Rectal smooth muscle tissue (tissue), 1 donor: Measurements from ENCODE around the gene WDTC1.
"Not testable (repeated sequence)": the region's sequence is repeated elsewhere in the genome, so short reads cannot be mapped to it uniquely, and the experiment has no call there.

Experiments used
- H3K27ac ChIP-seq: one replicate; pipeline ENCODE4 v1.7.0; 2013; ENCODE audit warnings: low read depth, low read length, inconsistent platforms
- H3K27me3 ChIP-seq: one replicate; pipeline ENCODE4 v1.7.0; 2013; ENCODE audit warnings: low read length; ENCODE audit not compliant: control insufficient read depth, insufficient read depth
- H3K36me3 ChIP-seq: one replicate; pipeline ENCODE4 v1.7.0; 2013; ENCODE audit warnings: low read length; ENCODE audit not compliant: control insufficient read depth, insufficient read depth
- H3K4me1 ChIP-seq: one replicate; pipeline ENCODE4 v1.7.0; 2013; ENCODE audit warnings: low read length; ENCODE audit not compliant: control insufficient read depth, insufficient read depth
- H3K4me3 ChIP-seq: one replicate; pipeline ENCODE4 v1.7.0; 2013; ENCODE audit warnings: low read length
- H3K9ac ChIP-seq: one replicate; pipeline ENCODE4 v1.7.0; 2013; ENCODE audit warnings: low read length

Gene WDTC1

DNA sequence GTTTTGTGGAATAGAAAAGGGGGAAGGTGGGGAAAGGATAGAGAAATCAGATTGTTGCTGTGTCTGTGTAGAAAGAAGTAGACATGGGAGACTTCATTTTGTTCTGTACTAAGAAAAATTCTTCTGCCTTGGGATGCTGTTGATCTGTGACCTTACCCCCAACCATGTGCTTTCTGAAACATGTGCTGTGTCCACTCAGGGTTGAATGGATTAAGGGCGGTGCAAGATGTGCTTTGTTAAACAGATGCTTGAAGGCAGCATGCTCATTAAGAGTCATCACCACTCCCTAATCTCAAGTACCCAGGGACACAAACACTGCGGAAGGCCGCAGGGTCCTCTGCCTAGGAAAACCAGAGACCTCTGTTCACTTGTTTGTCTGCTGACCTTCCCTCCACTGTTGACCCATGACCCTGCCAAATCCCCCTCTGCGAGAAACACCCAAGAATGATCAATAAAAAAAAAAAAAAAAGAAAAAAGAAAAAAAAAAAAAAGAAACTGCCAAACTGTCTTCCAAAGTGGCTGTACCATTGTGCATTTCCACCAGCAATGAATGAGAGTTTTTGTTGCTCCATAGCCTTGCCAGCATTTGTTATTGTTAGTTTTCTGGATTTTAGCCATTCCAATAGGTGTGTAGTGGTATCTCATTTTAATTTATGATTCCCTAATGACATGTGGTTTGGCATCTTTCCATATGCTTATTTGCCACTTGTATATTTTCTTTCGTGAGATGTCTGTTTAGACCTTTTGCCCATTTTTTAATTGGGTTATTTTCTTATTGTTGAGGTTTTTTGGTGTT is 13.5 kb upstream of the WDTC1 start:
- H3K4me3 ChIP-seq, H3K4me1 ChIP-seq, H3K9ac ChIP-seq, H3K27ac ChIP-seq, H3K27me3 ChIP-seq, H3K36me3 ChIP-seq: not testable (repeated sequence)

DNA sequence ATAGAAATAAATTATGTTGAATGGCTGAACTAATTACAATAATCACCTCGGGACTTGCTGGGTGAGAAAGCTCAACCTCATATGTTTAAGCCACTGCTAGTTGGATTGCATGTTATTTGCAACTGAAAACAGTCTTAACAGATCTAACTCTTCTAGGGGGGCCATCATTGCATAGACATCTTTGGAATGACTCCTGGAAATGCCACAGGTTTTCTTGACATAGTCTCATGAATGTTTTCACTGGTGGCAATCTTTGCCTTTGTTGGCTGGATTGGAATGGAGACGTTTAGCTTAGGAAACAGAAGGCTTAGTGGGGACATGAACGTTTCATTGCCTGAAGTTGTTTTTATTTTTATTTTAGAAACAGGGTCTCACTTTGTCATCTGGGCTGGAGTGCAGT is 8.8 kb upstream of the WDTC1 start:
- Histone ChIP-seq H3K36me3 (no peaks in the 10 kb centered on the region), H3K27me3 (no peaks in the 10 kb centered on the region), H3K4me1 (no peaks in the 10 kb centered on the region), H3K9ac (no peak overlapping the region), H3K4me3 (no peak overlapping the region), H3K27ac (no peak overlapping the region)

DNA sequence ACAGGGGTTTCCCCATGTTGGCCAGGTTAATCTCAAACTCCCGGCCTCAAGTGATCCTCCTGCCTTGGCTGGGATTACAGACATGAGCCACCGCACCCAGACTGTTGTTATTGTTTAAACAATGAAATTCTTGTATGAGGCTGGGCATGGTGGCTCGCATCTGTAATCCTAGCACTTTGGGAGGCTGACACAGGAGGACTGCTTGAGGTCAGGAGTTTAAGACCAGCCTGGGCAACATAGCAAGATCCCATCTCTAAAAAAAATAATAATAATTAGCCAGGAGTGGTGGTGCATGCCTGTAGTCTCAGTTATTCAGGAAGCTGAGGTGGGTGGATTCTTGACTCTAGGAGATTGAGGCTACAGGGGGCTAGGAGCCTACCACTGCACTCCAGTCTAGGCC is 6.7 kb upstream of the WDTC1 start:
- no peaks in the 10 kb centered on the region for H3K4me1 ChIP-seq
- no peak overlapping the region for H3K9ac ChIP-seq
- no peaks in the 10 kb centered on the region for H3K36me3 ChIP-seq
- H3K27ac ChIP-seq: no peak overlapping the region
- no peak overlapping the region for H3K4me3 ChIP-seq
- H3K27me3 ChIP-seq: no peaks in the 10 kb centered on the region

DNA sequence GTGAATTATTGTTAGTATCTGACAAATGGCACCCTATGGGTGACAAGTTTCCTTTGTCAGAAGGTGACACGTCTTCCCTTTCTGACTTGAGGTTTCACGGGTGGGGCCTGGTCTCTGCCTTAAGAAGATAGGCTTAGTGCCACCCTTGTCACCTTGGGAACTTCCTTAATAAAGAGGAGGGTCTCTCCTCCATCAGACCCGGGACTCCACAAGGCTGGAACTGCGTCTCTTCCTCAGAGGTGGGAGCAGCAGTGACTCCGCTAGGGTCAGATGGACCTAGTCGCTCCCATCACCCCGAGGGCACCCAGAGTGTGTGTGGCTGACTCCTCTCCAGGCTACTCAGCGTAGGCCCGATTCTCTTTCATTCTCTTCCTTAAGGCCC is 774 bp upstream of the WDTC1 start:
- H3K9ac ChIP-seq: no peak overlapping the region

DNA sequence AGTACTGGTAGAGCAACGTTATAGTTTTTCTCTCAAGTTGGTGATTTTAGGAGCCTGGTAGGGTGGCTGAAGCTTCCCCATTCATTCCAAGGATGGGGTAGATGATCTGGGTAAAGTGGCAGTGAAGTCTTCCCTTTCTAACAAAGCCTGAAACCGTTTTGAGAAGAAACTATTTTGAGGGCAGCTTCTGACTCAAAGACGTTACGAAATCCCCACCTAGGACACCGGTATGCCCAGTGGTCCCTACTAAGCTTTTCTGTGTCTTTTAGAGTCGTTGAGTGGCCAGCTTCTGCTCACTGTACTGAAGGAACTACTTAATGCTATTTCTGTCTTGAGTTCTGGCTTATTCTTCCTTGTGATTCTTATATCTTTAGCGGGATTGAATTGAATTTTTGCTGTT is 1.4 kb downstream of the WDTC1 start:
- H3K27me3 ChIP-seq: no peaks in the 10 kb centered on the region
- peak overlapping the region; percentile 82 for H3K4me3 ChIP-seq
- peaks cover 10% of the 10 kb centered on the region for H3K4me1 ChIP-seq
- H3K27ac ChIP-seq: no peak overlapping the region
- no peaks in the 10 kb centered on the region for H3K36me3 ChIP-seq
- H3K9ac ChIP-seq: no peak overlapping the region

More for the DNA sequence above, 774 bp upstream of the WDTC1 start:
- Histone ChIP-seq H3K36me3 (no peaks in the 10 kb centered on the region), H3K27me3 (no peaks in the 10 kb centered on the region), H3K4me3 (peak overlapping the region; percentile 70), H3K4me1 (peaks cover 10% of the 10 kb centered on the region), H3K27ac (no peak overlapping the region)

DNA sequence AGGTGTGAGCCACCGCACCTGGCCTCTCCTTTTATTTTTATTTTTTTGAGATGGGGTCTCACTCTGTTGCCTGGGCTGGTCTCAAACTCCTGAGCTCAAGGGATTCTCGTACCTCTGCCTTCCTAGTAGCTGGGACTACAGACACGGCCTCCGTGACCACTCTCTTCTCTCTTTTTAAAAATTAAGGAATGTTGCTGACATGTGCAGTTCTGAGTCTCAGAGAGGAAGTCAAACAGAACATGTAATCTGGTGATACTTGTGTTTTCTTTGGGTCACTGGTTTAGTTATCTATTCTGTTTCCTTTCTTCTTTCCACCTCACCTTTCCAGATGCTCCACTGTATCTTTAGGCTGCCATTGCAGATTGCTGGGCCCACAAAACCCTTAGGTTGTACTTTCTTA is 2.7 kb downstream of the WDTC1 start:
- no peaks in the 10 kb centered on the region for H3K36me3 ChIP-seq
- no peak overlapping the region for H3K9ac ChIP-seq
- no peak overlapping the region for H3K4me3 ChIP-seq
- H3K27ac ChIP-seq: no peak overlapping the region
- H3K4me1 ChIP-seq: peaks cover 10% of the 10 kb centered on the region
- H3K27me3 ChIP-seq: no peaks in the 10 kb centered on the region

DNA sequence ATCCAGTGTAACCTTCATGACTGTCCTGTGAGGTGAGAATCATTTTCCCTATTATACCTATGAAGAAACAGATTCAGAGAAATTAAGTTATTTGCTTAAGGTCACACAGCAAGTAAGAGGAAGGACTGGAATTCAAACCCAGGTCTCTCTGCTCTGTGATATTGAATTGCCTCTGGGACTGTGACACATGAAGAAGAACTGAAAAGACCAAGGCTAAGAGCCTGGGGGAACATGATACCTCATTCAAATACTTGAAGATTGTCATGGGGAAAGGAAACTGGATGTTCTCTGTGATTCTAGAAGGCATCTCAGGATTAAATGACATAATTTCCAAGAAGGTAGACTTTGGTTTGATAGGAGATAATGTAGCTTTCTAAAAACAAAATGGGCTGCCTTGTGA is 3.6 kb downstream of the WDTC1 start:
- Histone ChIP-seq H3K27ac (no peak overlapping the region), H3K9ac (no peak overlapping the region), H3K27me3 (no peaks in the 10 kb centered on the region), H3K4me3 (no peak overlapping the region), H3K36me3 (no peaks in the 10 kb centered on the region), H3K4me1 (peaks cover 10% of the 10 kb centered on the region)

DNA sequence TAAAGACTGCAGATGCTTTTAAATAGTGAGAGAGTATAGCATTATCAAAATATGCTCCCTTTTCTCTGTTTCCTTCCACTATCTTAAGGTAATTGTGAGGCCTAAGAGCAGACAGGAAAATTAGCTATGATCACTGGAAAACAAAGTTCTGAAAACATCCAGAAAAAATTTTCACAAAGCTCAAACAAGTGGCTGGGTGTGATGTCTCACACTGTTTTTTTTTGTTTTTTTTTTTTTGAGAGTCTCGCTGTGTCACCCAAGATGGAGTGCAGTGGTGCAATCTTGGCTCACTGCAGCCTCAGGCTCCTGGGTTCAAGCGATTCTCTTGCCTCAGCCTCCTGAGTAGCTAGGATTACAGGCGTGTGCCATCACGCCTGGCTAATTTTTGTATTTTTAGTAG is 7.2 kb downstream of the WDTC1 start:
- no peaks in the 10 kb centered on the region for H3K36me3 ChIP-seq
- no peaks in the 10 kb centered on the region for H3K27me3 ChIP-seq
- H3K4me3 ChIP-seq: no peak overlapping the region
- H3K9ac ChIP-seq: no peak overlapping the region
- H3K4me1 ChIP-seq: no peaks in the 10 kb centered on the region
- H3K27ac ChIP-seq: no peak overlapping the region

DNA sequence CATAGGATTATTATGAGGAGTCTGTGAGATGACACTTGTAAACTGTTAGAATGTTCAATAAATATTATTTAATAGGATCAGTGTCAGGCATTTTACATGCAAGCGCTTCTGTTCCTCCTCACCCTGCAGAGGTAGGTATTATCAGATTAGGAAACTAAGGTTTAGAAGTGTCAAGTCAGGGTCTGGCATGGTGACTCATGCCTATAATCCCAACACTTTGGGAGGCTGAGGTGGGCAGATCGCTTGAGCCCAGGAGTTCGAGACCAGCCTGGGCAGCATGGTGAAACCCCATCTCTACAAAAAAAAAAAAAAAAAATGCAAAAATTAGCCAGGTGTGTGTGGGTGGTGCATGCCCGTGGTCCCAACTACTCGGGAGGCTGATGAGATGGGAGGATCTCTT is 9.2 kb downstream of the WDTC1 start:
- not testable (repeated sequence) for H3K9ac ChIP-seq, H3K27me3 ChIP-seq, H3K4me1 ChIP-seq, H3K4me3 ChIP-seq, H3K36me3 ChIP-seq, H3K27ac ChIP-seq

DNA sequence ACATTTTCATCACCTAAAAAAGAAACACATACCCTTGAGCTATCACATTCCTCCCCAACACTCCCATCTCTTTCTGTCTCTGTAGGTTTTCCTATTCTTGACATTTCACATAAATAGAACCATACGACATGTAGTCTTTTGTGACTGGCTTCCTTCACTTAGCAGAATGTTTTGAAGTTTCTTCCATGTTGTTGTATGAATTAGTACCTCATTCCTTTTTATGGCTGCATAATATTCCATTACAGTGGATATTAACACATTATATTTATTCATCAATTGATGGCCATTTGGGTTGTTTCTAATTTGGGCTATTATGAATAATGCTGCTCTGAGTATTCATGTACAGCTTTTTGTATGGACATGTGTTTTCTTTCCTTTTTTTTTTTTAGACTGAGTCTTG is 11.8 kb downstream of the WDTC1 start:
- H3K36me3 ChIP-seq: no peaks in the 10 kb centered on the region
- no peak overlapping the region for H3K4me3 ChIP-seq
- H3K27me3 ChIP-seq: no peaks in the 10 kb centered on the region
- no peaks in the 10 kb centered on the region for H3K4me1 ChIP-seq
- no peak overlapping the region for H3K9ac ChIP-seq
- H3K27ac ChIP-seq: no peak overlapping the region

DNA sequence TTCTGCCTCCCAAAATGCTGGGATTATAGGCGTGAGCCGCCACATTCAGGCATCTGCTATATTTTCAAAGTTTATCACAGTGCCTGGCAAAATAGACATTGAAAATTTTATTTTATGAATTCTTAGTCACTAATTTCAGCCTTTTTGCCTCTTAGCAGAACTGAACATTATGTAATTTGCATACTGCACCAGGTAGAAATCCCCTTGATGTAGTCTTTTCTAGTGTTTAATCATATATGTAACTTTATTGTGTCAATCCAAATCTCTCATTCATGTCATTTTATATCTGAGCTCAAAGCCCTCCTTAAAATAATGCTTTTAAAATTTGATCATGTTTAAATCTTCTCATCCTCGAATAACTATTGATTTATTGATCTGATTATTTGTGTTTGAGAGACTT is 19.2 kb downstream of the WDTC1 start:
- H3K4me3 ChIP-seq: no peak overlapping the region
- no peaks in the 10 kb centered on the region for H3K36me3 ChIP-seq
- H3K27me3 ChIP-seq: no peaks in the 10 kb centered on the region
- H3K9ac ChIP-seq: no peak overlapping the region
- no peaks in the 10 kb centered on the region for H3K4me1 ChIP-seq
- H3K27ac ChIP-seq: no peak overlapping the region

DNA sequence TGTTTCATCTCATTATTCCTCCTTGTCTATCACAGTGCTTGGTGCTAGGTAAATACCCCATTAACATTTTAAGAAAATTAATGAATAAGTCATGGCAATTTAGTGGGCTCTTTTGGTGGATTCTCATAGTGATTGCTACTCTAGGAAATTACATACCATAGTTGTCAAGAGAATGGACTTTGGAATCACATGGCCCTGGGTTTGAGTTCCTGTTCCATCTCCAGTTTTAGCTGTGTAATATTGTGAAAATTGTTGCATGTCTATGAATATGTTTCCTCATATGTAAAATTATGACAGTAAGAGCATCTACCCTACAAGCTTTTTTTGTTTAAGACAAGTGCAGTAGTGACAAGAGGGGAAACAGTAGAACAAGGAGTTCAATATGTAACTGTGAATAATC is 20.7 kb downstream of the WDTC1 start:
- no peaks in the 10 kb centered on the region for H3K36me3 ChIP-seq
- no peak overlapping the region for H3K27ac ChIP-seq
- no peak overlapping the region for H3K9ac ChIP-seq
- H3K27me3 ChIP-seq: no peaks in the 10 kb centered on the region
- H3K4me3 ChIP-seq: no peak overlapping the region
- H3K4me1 ChIP-seq: no peaks in the 10 kb centered on the region

DNA sequence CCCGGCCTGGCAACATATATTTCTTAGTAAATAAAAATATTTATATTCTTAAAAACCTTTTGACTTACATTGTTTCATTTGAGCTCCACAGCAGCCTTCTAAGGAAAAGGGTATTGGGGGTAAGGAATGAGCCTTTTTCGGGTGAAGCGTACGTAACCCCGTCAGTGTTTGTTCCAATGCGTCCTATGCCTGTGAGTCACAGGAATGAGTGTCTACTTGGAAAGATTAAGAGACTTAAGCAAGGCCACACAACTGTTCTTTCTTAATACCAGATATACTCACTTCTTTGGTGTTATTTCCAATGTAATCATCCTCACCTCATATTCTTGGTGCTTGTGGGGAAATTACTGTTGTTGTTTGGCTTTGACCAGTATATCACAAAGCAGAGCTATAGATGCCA is 22.7 kb downstream of the WDTC1 start:
- Histone ChIP-seq H3K36me3 (peaks cover 4% of the 10 kb centered on the region), H3K27ac (no peak overlapping the region), H3K9ac (no peak overlapping the region), H3K4me3 (no peak overlapping the region), H3K27me3 (no peaks in the 10 kb centered on the region), H3K4me1 (no peaks in the 10 kb centered on the region)
